ENCODE results near the gene PTPN5. TPM values are rescaled to one million over a fixed set of nuclear protein-coding genes. Genes with fewer than 3 reads are reported as not detected.

The PTPN5 gene
- total and polyA plus RNA-seq, 4 donors: not detected

GRCh38 chr11:18700375-18700774 lies 91.2 kb downstream of the PTPN5 start:
- H3K9me3 ChIP-seq (ENCODE audit: control insufficient read depth in 4 of 4, low read length in 3 of 4): no peaks in the 10 kb centered on the region
- TF ChIP-seq JUND (IDR thresholded peaks at IDR 0.05): no peak
- TF ChIP-seq RXRA (IDR thresholded peaks at IDR 0.05): no peak
- TF ChIP-seq CTCF (IDR thresholded peaks at IDR 0.05; ENCODE audit: low read depth, low read length, missing input control): no peak
- no peak for TF ChIP-seq HNF4A (conservative IDR thresholded peaks at IDR 0.05)
- TF ChIP-seq ZBTB33 (IDR thresholded peaks at IDR 0.05): no peak
- no peak for TF ChIP-seq HNF4G (IDR thresholded peaks at IDR 0.05)
- TF ChIP-seq MAX (IDR thresholded peaks at IDR 0.05): no peak
- no peak for TF ChIP-seq YY1 (IDR thresholded peaks at IDR 0.05)
- no peak for TF ChIP-seq SP1 (IDR thresholded peaks at IDR 0.05)
- TF ChIP-seq REST (IDR thresholded peaks at IDR 0.05): no peak
- no peak for TF ChIP-seq ATF3 (IDR thresholded peaks at IDR 0.05)
- no peak for TF ChIP-seq NR2F2 (IDR thresholded peaks at IDR 0.05)
- no peak for TF ChIP-seq GABPA (IDR thresholded peaks at IDR 0.05 in 1 of 2, conservative IDR thresholded peaks at IDR 0.05 in 1 of 2)
- no peak for TF ChIP-seq FOXA1 (IDR thresholded peaks at IDR 0.05)
- TF ChIP-seq FOXA2 (IDR thresholded peaks at IDR 0.05): no peak
- TF ChIP-seq TAF1 (conservative IDR thresholded peaks at IDR 0.05): no peak
- TF ChIP-seq EGR1 (IDR thresholded peaks at IDR 0.05; ENCODE audit: low read depth in 2 of 2): no peak
- H3K4me1 ChIP-seq (ENCODE audit: control insufficient read depth in 4 of 4, insufficient read depth in 4 of 4, low read length in 3 of 4): peaks cover 2 to 19% (median 13%) of the 10 kb centered on the region in 4 donors
- H3K4me3 ChIP-seq (ENCODE audit: low read depth in 1 of 3, low read length in 3 of 3): no peak overlapping the region
- no peak for DNase-seq (ENCODE audit: low spot score)
- no peak overlapping the region for H3K27ac ChIP-seq (ENCODE audit: low read depth in 1 of 2, low read length in 2 of 2)
- no peaks in the 10 kb centered on the region for H3K27me3 ChIP-seq (ENCODE audit: control insufficient read depth in 4 of 4, insufficient read depth in 4 of 4, low read length in 3 of 4)
- H3K9ac ChIP-seq (ENCODE audit: low read depth in 1 of 2, low read length in 2 of 2): no peak overlapping the region
- WGBS: 64% methylated on average over 1 of the region's 1 CpG
- H3K36me3 ChIP-seq (ENCODE audit: control insufficient read depth in 4 of 4, insufficient read depth in 3 of 4, low read depth in 1 of 4, low read length in 3 of 4): peaks cover 0 to 4% (median 0%) of the 10 kb centered on the region in 4 donors
